GM10847 (cell line): ENCODE data around the gene MRPL49.

ENCODE experiments used
- POLR2A ChIP-seq: IDR thresholded peaks from 2 replicates; pipeline ENCODE4 v1.6.1; 2011; ENCODE audit not compliant: insufficient read length; ENCODE audit errors: extremely low read depth

The MRPL49 gene

GRCh38 chr11:65133724-65134123 lies 11.6 kb downstream of the MRPL49 start:
- no peak for TF ChIP-seq POLR2A

- no peak for TF ChIP-seq POLR2A
These were observed 12.3 kb downstream of the MRPL49 start, which contains the start of gene SYVN1 for GRCh38 chr11:65134240-65134951. Gene SYVN1 (minus strand): TSS chr11:65134519. CDS start chr11:65133601, 918 bp downstream.

GRCh38 chr11:65134952-65135632 lies 13.0 kb downstream of the MRPL49 start:
- peak; percentile 66 for TF ChIP-seq POLR2A

GRCh38 chr11:65135633-65136145 lies 13.6 kb downstream of the MRPL49 start:
- TF ChIP-seq POLR2A, result no peak

GRCh38 chr11:65136515-65137096 lies 14.5 kb downstream of the MRPL49 start:
- no peak for TF ChIP-seq POLR2A

GRCh38 chr11:65141896-65142494 lies 19.9 kb downstream of the MRPL49 start:
- no peak for TF ChIP-seq POLR2A

- TF ChIP-seq POLR2A, result no peak
These were observed 25.4 kb downstream of the MRPL49 start for GRCh38 chr11:65147352-65148075.

GRCh38 chr11:65148657-65149056 lies 26.5 kb downstream of the MRPL49 start:
- TF ChIP-seq POLR2A, result no peak

- no peak for TF ChIP-seq POLR2A
These were observed 28.6 kb downstream of the MRPL49 start for GRCh38 chr11:65150509-65151299.

GRCh38 chr11:65151331-65151899 lies 29.3 kb downstream of the MRPL49 start:
- TF ChIP-seq POLR2A, result no peak

GRCh38 chr11:65152122-65152521 lies 30.0 kb downstream of the MRPL49 start:
- TF ChIP-seq POLR2A, result no peak

GRCh38 chr11:65156256-65156655 lies 34.1 kb downstream of the MRPL49 start:
- TF ChIP-seq POLR2A, result no peak

GRCh38 chr11:65156926-65157325 lies 34.8 kb downstream of the MRPL49 start:
- no peak for TF ChIP-seq POLR2A

GRCh38 chr11:65157336-65157735 lies 35.2 kb downstream of the MRPL49 start:
- no peak for TF ChIP-seq POLR2A

- no peak for TF ChIP-seq POLR2A
These were observed 36.9 kb downstream of the MRPL49 start for GRCh38 chr11:65159012-65159411.
